ENCODE measurements around the gene SFMBT1. TPM values are rescaled to one million over a fixed set of nuclear protein-coding genes. Genes with fewer than 3 reads are reported as not detected.

SFMBT1 gene
- total RNA-seq, 4 donors from 2014 or later = 21.3 to 31.6 (median 21.5) TPM

DNA sequence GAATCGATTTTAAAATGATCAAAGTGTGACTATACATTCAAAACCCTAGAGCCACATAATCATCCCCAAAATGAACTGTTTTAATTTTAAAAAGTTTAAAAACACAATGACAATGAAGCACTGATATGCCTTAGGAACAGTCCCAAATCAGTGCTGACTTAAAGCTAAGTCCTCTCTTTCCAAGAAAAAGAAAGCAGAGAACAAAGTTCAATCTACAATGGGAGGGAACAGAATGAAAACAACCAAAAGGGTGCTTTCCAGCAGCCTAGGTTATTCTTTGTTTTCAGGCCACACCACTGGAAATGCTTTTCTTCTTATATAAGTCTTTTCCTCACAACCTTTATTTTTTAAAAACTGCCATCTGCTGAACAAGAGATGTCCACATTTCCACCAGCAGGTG lies 141.3 kb downstream of the SFMBT1 start:
- TF ChIP-seq POLR2AphosphoS5 (IDR thresholded peaks at IDR 0.05) = no peak
- no peak for TF ChIP-seq POLR2A (IDR thresholded peaks at IDR 0.05)
- no peak for TF ChIP-seq EP300 (IDR thresholded peaks at IDR 0.05)
- no peak for TF ChIP-seq CTCF (IDR thresholded peaks at IDR 0.05)
- Histone ChIP-seq H3K27ac (no peak overlapping the region), H3K9me3 (no peaks in the 10 kb centered on the region), H3K4me1 (no peaks in the 10 kb centered on the region), H3K27me3 (no peaks in the 10 kb centered on the region), H3K36me3 (peaks cover 0 to 53% of the 10 kb centered on the region in 2 donors), H3K4me3 (no peak overlapping the region)
- ATAC-seq = no peak
- 88 to 92% methylated on average over 1 of the region's 1 CpG for WGBS, 2 donors (ENCODE audit: low coverage in 1 of 2)

DNA sequence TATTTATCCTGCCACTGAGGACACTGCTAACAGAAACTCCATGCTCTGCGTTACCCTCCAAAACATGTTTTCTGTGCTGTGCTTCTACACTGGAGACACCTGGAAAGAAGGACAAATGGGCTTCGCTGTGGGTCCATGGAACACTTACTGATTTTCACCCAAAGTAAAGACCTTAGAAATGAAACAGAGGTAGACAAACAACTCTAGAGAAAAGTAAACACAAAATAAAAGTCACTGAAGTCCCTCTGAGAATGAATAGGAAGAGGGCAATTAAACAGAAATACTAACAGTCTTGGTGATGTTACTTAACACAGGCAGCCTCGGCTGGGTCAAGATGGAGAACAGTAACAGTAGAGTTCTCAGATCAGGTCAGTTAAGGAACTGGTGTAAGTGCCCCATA lies 141.9 kb downstream of the SFMBT1 start:
- H3K4me1 ChIP-seq = no peaks in the 10 kb centered on the region
- no peak overlapping the region for H3K27ac ChIP-seq
- no peak for ATAC-seq
- H3K36me3 ChIP-seq = peaks cover 0 to 49% of the 10 kb centered on the region in 2 donors
- WGBS, 2 donors (ENCODE audit: low coverage in 1 of 2) = 89 to 90% methylated on average over 2 to 3 of the region's 3 CpGs
- no peaks in the 10 kb centered on the region for H3K27me3 ChIP-seq
- no peaks in the 10 kb centered on the region for H3K9me3 ChIP-seq
- TF ChIP-seq POLR2A (IDR thresholded peaks at IDR 0.05) = no peak
- no peak for TF ChIP-seq EP300 (IDR thresholded peaks at IDR 0.05)
- no peak for TF ChIP-seq POLR2AphosphoS5 (IDR thresholded peaks at IDR 0.05)
- no peak for TF ChIP-seq CTCF (IDR thresholded peaks at IDR 0.05)
- no peak overlapping the region for H3K4me3 ChIP-seq

DNA sequence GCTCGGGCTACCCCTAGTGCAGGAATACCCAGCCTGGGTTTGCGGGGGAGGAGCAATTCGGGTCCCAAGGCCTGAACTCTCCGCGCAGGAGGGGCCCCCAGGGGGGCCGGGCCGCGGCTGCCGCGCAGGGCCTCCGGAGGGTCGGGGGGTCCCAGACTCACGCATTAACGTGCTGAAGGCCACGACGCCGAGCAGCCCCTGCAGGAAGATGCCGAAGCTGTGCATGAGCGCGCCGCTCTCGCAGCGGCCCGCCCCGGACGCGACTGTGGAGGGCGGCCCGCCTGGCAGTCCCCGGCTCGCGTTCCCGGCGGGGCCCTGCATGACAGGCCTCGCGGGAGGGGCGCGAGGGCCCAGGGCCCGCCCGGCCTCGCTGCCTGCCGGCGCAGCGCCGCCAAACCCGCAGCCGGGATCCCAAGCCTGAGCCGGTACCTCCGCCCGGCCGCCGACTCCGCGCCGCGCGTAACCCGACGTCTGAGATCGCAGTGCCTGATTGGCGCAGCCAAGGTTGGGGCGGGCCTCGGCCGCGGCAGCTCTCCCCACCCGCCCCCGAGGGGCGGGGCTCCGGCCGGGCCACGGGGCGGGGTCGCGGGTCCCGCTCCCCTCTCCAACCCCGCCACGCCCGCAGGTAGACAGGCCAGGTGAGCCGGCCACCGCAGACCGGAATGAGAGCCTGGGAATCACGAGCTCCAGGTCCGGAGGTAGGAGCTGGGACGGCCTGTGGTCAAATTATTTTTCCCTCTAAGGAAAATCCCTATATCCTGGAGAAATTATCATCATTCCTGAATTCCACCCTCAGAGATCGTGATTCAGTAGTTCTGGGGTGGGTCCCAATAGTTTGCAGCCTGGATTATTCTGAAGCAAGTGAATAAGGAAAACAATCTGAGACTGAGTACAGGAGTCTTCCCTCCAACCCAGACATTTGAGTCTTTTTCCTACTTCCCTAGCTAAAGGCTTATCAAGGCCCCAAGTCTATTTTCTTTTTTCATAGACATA lies 148.4 kb downstream of the SFMBT1 start, which contains the start of gene STIMATE:
Gene STIMATE, minus strand, starts transcription at position 419 of the 993 bp plus-strand sequence. Its CDS starts 98 bp downstream, at position 321.
- H3K4me1 ChIP-seq = peaks cover 0 to 51% (median 28%) of the 10 kb centered on the region in 3 donors
- WGBS, 2 donors (ENCODE audit: low coverage in 1 of 2) = 0% methylated on average over 2 to 5 of the region's 85 CpGs
- TF ChIP-seq POLR2A (IDR thresholded peaks at IDR 0.05) (peak; percentile 33 to 66), EP300 (IDR thresholded peaks at IDR 0.05) (no peak), CTCF (IDR thresholded peaks at IDR 0.05) (peak in 2 of 4 experiments; percentile 5 to 9), POLR2AphosphoS5 (IDR thresholded peaks at IDR 0.05) (peak; percentile 39)
- H3K9me3 ChIP-seq = no peaks in the 10 kb centered on the region
- peak; percentile 98 for ATAC-seq
- no peaks in the 10 kb centered on the region for H3K36me3 ChIP-seq
- peak within 1 kb of the TSS; percentile 51 to 78 for H3K4me3 ChIP-seq
- H3K27me3 ChIP-seq = no peaks in the 10 kb centered on the region
- peak within 1 kb of the TSS in 3 of 4 donors; percentile 82 to 88 (median 86) for H3K27ac ChIP-seq

DNA sequence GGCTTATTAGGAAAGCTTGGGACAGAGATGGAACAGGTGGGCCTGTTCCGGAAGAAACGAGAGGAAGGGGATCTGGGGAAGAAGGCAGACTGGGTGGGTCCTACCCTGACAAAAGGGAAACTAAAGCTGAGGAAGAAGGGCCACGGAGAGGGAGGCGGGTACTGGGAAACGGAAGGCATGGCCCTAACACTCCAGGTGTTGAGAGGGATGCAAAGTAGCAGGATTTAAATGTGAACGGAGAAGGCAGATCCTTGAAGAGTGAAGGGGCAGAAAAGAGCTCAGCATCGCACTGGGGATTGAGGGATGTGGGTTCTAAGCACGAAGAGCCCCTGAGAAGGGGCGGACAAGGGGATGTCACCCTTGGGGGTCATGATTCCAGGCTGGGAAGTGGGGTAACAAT lies 149.3 kb downstream of the SFMBT1 start:
- H3K4me1 ChIP-seq = peaks cover 0 to 59% (median 34%) of the 10 kb centered on the region in 3 donors
- no peaks in the 10 kb centered on the region for H3K9me3 ChIP-seq
- TF ChIP-seq POLR2AphosphoS5 (IDR thresholded peaks at IDR 0.05) (no peak), POLR2A (IDR thresholded peaks at IDR 0.05) (no peak), CTCF (IDR thresholded peaks at IDR 0.05) (no peak), EP300 (IDR thresholded peaks at IDR 0.05) (no peak)
- no peaks in the 10 kb centered on the region for H3K36me3 ChIP-seq
- H3K27me3 ChIP-seq = no peaks in the 10 kb centered on the region
- H3K27ac ChIP-seq = peak overlapping the region in 3 of 4 donors; percentile 82 to 88 (median 86)
- no peak for ATAC-seq
- peak overlapping the region; percentile 51 to 78 for H3K4me3 ChIP-seq
- WGBS, 2 donors (ENCODE audit: low coverage in 1 of 2) = 1 to 9% methylated on average over 8 to 9 of the region's 9 CpGs
